HL-60 (cell line): ENCODE results near the gene ENOX1.
"Not testable (repeated sequence)": the region's sequence is repeated elsewhere in the genome, so short reads cannot be mapped to it uniquely, and the experiment has no call there.

Source experiments
- CTCF ChIP-seq: IDR thresholded peaks from one replicate; pipeline ENCODE4 v1.5.1; 2011; ENCODE audit warnings: low read length, control low read depth, inconsistent platforms; ENCODE audit not compliant: insufficient read depth
- GABPA ChIP-seq: IDR thresholded peaks from 2 replicates; pipeline ENCODE4 v1.6.1; 2012; ENCODE audit warnings: low read depth
- POLR2AphosphoS5 ChIP-seq: IDR thresholded peaks from 2 replicates; pipeline ENCODE4 v1.6.1; 2012; ENCODE audit warnings: low read depth
- REST ChIP-seq: IDR thresholded peaks from 2 replicates; pipeline ENCODE4 v1.6.1; 2012; ENCODE audit warnings: low read depth; ENCODE audit not compliant: insufficient replicate concordance
- SPI1 ChIP-seq: IDR thresholded peaks from 2 replicates; pipeline ENCODE4 v1.6.1; 2012; ENCODE audit warnings: low read depth, mild to moderate bottlenecking, borderline replicate concordance

- not testable (repeated sequence) for TF ChIP-seq CTCF, POLR2AphosphoS5, REST, GABPA, SPI1
Measured at GRCh38 chr13:43415903-43416391, 370.8 kb downstream of the ENOX1 start.
